ENCODE measurements around the gene CPEB4.

The CPEB4 gene

DNA sequence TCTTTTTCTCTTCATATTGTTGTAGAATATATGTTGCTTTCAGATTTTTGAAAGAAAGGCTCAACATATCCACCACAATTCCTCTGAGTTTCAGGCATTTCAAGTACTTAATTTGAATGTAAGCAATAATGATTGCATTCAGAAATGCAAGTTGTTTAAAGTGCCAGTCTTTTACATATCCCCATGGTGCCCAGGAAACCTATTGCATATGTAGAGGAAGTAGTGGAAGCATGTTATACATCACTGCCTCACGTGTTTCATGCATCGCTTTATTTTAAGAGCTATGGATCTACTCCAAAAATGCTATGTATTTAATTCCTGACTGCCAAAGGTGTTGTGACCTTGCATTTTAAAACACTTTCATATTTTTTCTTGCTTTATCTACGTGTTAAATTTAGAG, 28.1 kb downstream of the CPEB4 start:
- no peaks in the 10 kb centered on the region for H3K9me3 ChIP-seq (ENCODE audit: insufficient read depth, low read depth, low read length)
- H3K14ac ChIP-seq (ENCODE audit: low read length), result no peak overlapping the region
- H3K23ac ChIP-seq (ENCODE audit: low read length), result no peak overlapping the region
- no peak overlapping the region for H2BK12ac ChIP-seq (ENCODE audit: low read length)
- H3K79me1 ChIP-seq (ENCODE audit: low read length), result no peaks in the 10 kb centered on the region
- no peak overlapping the region for H4K12ac ChIP-seq (ENCODE audit: low read depth, low read length)
- H2BK120ac ChIP-seq (ENCODE audit: insufficient read depth, low read length, poor library complexity), result no peak overlapping the region
- H3K27ac ChIP-seq (ENCODE audit: low read depth, low read length), result no peak overlapping the region
- H3K18ac ChIP-seq (ENCODE audit: low read length), result no peak overlapping the region
- no peak overlapping the region for H2AK5ac ChIP-seq (ENCODE audit: low read length)
- no peak overlapping the region for H2BK5ac ChIP-seq (ENCODE audit: low read depth, low read length, poor library complexity)
- H3K36me3 ChIP-seq (ENCODE audit: control insufficient read depth in 1 of 2, insufficient read depth in 2 of 2, low read length in 2 of 2), result peaks cover 1 to 3% of the 10 kb centered on the region in 2 experiments
- H3K9ac ChIP-seq (ENCODE audit: low read length), result no peak overlapping the region
- no peak overlapping the region for H3K4ac ChIP-seq (ENCODE audit: low read depth, low read length)
- H3K4me2 ChIP-seq (ENCODE audit: low read length), result no peak overlapping the region
- DNase-seq, result no peak
- H4K8ac ChIP-seq (ENCODE audit: low read depth, low read length), result no peak overlapping the region
- H3K79me2 ChIP-seq (ENCODE audit: control insufficient read depth, insufficient read depth, low read length, poor library complexity), result no peaks in the 10 kb centered on the region
- no CpG with 5 or more reads among the region's 3 CpGs for WGBS (ENCODE audit: extremely low coverage, insufficient coverage, insufficient read length)
- H2AFZ ChIP-seq (ENCODE audit: insufficient read depth, low read length, poor library complexity), result no peak overlapping the region
- H3K27me3 ChIP-seq (ENCODE audit: insufficient read depth, low read length), result no peaks in the 10 kb centered on the region
- H3K4me1 ChIP-seq (ENCODE audit: control insufficient read depth in 1 of 2, insufficient read depth in 2 of 2, low read length in 2 of 2), result peaks cover 0 to 3% of the 10 kb centered on the region in 2 experiments
- H4K91ac ChIP-seq (ENCODE audit: low read depth, low read length), result no peak overlapping the region
- H3K4me3 ChIP-seq (ENCODE audit: low read depth, low read length), result no peak overlapping the region

DNA sequence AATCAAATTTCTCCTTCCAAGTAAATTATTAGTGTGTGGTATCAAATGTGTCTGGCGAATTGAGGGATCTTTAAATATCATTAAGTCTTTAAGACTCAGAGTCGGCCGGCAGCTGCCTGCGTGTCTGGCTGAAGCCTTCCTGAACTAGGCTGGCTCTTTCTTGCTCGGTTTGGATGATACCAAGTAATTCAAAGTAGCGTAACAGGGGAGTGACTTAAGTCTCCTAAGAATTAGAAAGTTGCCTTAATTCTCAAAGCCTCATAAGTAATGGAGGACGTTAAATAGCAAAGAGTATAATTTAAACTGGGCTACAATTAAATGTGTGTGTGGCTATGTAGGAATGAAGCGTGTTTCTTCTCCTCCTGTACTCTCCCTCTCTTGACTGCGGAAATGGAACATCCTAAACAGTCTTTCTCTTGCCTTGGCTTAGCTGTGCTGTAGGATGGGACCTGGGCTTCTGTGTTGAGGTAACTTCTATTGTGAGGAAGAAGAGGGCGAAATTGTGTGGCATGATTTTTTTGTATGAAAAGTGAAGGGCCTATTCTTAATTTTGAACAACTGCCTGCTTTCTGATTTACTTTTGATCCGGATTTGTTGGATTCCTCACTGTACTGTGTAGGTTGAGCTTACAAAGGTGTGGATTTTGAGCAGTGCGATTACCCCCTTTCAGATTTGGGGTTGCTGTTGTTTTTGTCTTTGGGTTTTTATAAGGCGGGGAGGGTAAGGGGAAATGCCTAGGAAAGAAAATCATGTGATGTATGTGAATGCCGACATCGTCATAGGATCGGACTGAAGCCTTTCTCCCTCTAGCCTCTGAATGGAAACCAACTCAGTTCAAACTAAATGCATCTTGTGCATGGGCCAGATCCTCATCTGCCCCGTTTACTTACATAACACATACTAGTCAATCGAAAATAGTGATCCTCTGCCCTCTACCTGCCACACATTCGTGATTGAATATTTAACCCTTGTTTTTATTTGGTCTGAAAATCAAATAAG, 29.9 kb downstream of the CPEB4 start:
- H3K9me3 ChIP-seq (ENCODE audit: insufficient read depth, low read depth, low read length), result no peaks in the 10 kb centered on the region
- peak overlapping the region; percentile 17 for H4K91ac ChIP-seq (ENCODE audit: low read depth, low read length)
- peaks cover 0 to 3% of the 10 kb centered on the region in 2 experiments for H3K4me1 ChIP-seq (ENCODE audit: control insufficient read depth in 1 of 2, insufficient read depth in 2 of 2, low read length in 2 of 2)
- DNase-seq, result peak; percentile 32 to 67
- peaks cover 7% of the 10 kb centered on the region in 2 experiments for H3K36me3 ChIP-seq (ENCODE audit: control insufficient read depth in 1 of 2, insufficient read depth in 2 of 2, low read length in 2 of 2)
- H2AFZ ChIP-seq (ENCODE audit: insufficient read depth, low read length, poor library complexity), result peak overlapping the region; percentile 52
- WGBS (ENCODE audit: extremely low coverage, insufficient coverage, insufficient read length), result no CpG with 5 or more reads among the region's 19 CpGs
- H4K12ac ChIP-seq (ENCODE audit: low read depth, low read length), result peak overlapping the region; percentile 51
- no peak overlapping the region for H3K23ac ChIP-seq (ENCODE audit: low read length)
- no peaks in the 10 kb centered on the region for H3K79me2 ChIP-seq (ENCODE audit: control insufficient read depth, insufficient read depth, low read length, poor library complexity)
- no peak overlapping the region for H2BK12ac ChIP-seq (ENCODE audit: low read length)
- H3K27me3 ChIP-seq (ENCODE audit: insufficient read depth, low read length), result no peaks in the 10 kb centered on the region
- peak overlapping the region; percentile 70 for H3K9ac ChIP-seq (ENCODE audit: low read length)
- no peak overlapping the region for H3K27ac ChIP-seq (ENCODE audit: low read depth, low read length)
- H3K14ac ChIP-seq (ENCODE audit: low read length), result no peak overlapping the region
- no peak overlapping the region for H2BK5ac ChIP-seq (ENCODE audit: low read depth, low read length, poor library complexity)
- no peaks in the 10 kb centered on the region for H3K79me1 ChIP-seq (ENCODE audit: low read length)
- peak overlapping the region; percentile 63 for H3K4me2 ChIP-seq (ENCODE audit: low read length)
- no peak overlapping the region for H2BK120ac ChIP-seq (ENCODE audit: insufficient read depth, low read length, poor library complexity)
- no peak overlapping the region for H4K8ac ChIP-seq (ENCODE audit: low read depth, low read length)
- no peak overlapping the region for H3K4me3 ChIP-seq (ENCODE audit: low read depth, low read length)
- H2AK5ac ChIP-seq (ENCODE audit: low read length), result no peak overlapping the region
- H3K18ac ChIP-seq (ENCODE audit: low read length), result no peak overlapping the region
- no peak overlapping the region for H3K4ac ChIP-seq (ENCODE audit: low read depth, low read length)

DNA sequence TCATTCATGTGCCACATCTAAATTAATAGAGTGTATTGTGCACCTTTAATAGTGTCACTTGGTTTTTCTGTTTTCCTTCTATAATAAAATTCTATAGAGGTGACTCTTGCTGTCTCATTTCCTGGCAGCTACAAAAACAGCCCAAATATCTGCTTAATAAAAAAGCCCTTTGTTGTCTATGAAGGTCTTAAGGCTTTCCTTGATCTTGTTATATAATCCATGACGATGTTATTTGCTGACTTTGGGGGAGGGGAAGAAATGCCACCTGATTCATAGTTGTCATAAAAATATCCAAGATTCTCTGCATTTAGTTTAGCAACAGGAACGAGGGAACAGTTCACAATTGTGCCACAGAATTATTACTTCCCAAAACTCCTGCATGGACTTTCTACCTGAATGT, 31.3 kb downstream of the CPEB4 start:
- peaks cover 5 to 6% of the 10 kb centered on the region in 2 experiments for H3K36me3 ChIP-seq (ENCODE audit: control insufficient read depth in 1 of 2, insufficient read depth in 2 of 2, low read length in 2 of 2)
- no CpG with 5 or more reads among the region's 2 CpGs for WGBS (ENCODE audit: extremely low coverage, insufficient coverage, insufficient read length)
- no peak overlapping the region for H2BK12ac ChIP-seq (ENCODE audit: low read length)
- H3K4me2 ChIP-seq (ENCODE audit: low read length), result no peak overlapping the region
- H3K18ac ChIP-seq (ENCODE audit: low read length), result no peak overlapping the region
- no peaks in the 10 kb centered on the region for H3K27me3 ChIP-seq (ENCODE audit: insufficient read depth, low read length)
- H4K91ac ChIP-seq (ENCODE audit: low read depth, low read length), result no peak overlapping the region
- no peak overlapping the region for H2AK5ac ChIP-seq (ENCODE audit: low read length)
- no peak overlapping the region for H2BK120ac ChIP-seq (ENCODE audit: insufficient read depth, low read length, poor library complexity)
- H3K4me3 ChIP-seq (ENCODE audit: low read depth, low read length), result no peak overlapping the region
- H3K79me1 ChIP-seq (ENCODE audit: low read length), result no peaks in the 10 kb centered on the region
- H3K14ac ChIP-seq (ENCODE audit: low read length), result no peak overlapping the region
- H3K9me3 ChIP-seq (ENCODE audit: insufficient read depth, low read depth, low read length), result no peaks in the 10 kb centered on the region
- no peak overlapping the region for H4K12ac ChIP-seq (ENCODE audit: low read depth, low read length)
- no peak overlapping the region for H2AFZ ChIP-seq (ENCODE audit: insufficient read depth, low read length, poor library complexity)
- no peak overlapping the region for H3K27ac ChIP-seq (ENCODE audit: low read depth, low read length)
- no peak for DNase-seq
- H4K8ac ChIP-seq (ENCODE audit: low read depth, low read length), result no peak overlapping the region
- no peak overlapping the region for H3K23ac ChIP-seq (ENCODE audit: low read length)
- H3K79me2 ChIP-seq (ENCODE audit: control insufficient read depth, insufficient read depth, low read length, poor library complexity), result no peaks in the 10 kb centered on the region
- no peak overlapping the region for H3K4ac ChIP-seq (ENCODE audit: low read depth, low read length)
- peaks cover 0 to 3% of the 10 kb centered on the region in 2 experiments for H3K4me1 ChIP-seq (ENCODE audit: control insufficient read depth in 1 of 2, insufficient read depth in 2 of 2, low read length in 2 of 2)
- no peak overlapping the region for H3K9ac ChIP-seq (ENCODE audit: low read length)
- no peak overlapping the region for H2BK5ac ChIP-seq (ENCODE audit: low read depth, low read length, poor library complexity)

DNA sequence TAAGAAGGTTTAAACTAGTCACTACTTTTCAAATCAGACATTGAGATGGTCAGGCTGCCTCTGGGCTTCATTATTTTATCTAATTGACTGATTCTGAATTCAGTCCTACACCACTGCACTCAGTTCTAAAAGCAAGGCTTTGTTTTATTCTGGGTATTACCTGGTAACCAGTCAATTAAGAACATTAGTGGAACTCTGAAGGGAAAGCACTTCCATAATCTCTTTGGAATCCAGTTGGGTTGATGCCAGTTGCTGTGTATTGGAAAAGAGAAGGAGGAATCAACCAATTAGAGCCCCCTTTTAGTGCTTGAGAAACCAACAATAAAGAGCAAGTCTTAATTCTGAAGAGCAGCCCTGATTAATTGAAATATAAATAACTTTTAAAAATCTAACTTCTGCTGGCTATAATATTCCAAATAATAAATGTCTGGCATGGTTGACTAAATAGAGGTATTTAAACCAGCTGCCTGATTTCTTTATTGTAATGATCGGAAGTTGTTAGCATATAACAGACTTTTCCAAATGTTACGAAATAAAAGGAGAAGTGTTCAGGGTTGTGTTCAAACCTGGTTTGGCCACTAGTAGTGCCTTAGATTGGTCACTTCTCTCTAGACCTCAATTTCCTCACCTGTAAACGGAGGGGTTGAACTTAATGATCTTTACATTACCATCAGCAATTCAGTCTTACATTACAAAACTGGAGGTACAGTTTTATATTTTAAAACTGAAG, 32.0 kb downstream of the CPEB4 start:
- Histone ChIP-seq H3K4me2 (ENCODE audit: low read length) (no peak overlapping the region), H3K9ac (ENCODE audit: low read length) (no peak overlapping the region), H2BK5ac (ENCODE audit: low read depth, low read length, poor library complexity) (no peak overlapping the region), H3K18ac (ENCODE audit: low read length) (no peak overlapping the region), H3K4me3 (ENCODE audit: low read depth, low read length) (no peak overlapping the region), H2AK5ac (ENCODE audit: low read length) (no peak overlapping the region), H2AFZ (ENCODE audit: insufficient read depth, low read length, poor library complexity) (no peak overlapping the region), H3K14ac (ENCODE audit: low read length) (no peak overlapping the region), H2BK12ac (ENCODE audit: low read length) (no peak overlapping the region), H3K79me1 (ENCODE audit: low read length) (no peaks in the 10 kb centered on the region), H3K4me1 (ENCODE audit: control insufficient read depth in 1 of 2, insufficient read depth in 2 of 2, low read length in 2 of 2) (peaks cover 0 to 3% of the 10 kb centered on the region in 2 experiments), H3K9me3 (ENCODE audit: insufficient read depth, low read depth, low read length) (no peaks in the 10 kb centered on the region), H4K12ac (ENCODE audit: low read depth, low read length) (no peak overlapping the region), H3K27me3 (ENCODE audit: insufficient read depth, low read length) (no peaks in the 10 kb centered on the region), H4K91ac (ENCODE audit: low read depth, low read length) (no peak overlapping the region), H3K27ac (ENCODE audit: low read depth, low read length) (no peak overlapping the region), H3K36me3 (ENCODE audit: control insufficient read depth in 1 of 2, insufficient read depth in 2 of 2, low read length in 2 of 2) (peaks cover 3 to 6% of the 10 kb centered on the region in 2 experiments), H2BK120ac (ENCODE audit: insufficient read depth, low read length, poor library complexity) (no peak overlapping the region), H3K79me2 (ENCODE audit: control insufficient read depth, insufficient read depth, low read length, poor library complexity) (no peaks in the 10 kb centered on the region), H3K23ac (ENCODE audit: low read length) (no peak overlapping the region), H4K8ac (ENCODE audit: low read depth, low read length) (no peak overlapping the region), H3K4ac (ENCODE audit: low read depth, low read length) (no peak overlapping the region)
- DNase-seq, result no peak
- no CpG with 5 or more reads among the region's 3 CpGs for WGBS (ENCODE audit: extremely low coverage, insufficient coverage, insufficient read length)
